Measurements from ENCODE around the gene GPR108. TPM values are rescaled to one million over a fixed set of nuclear protein-coding genes. Genes with fewer than 3 reads are reported as not detected.
A peak's percentile ranks its signal among the peaks of the same experiment; 100 is the strongest.

GPR108 gene
- total RNA-seq, 2 experiments from 2014 or later = 34.5 to 36.6 TPM

DNA sequence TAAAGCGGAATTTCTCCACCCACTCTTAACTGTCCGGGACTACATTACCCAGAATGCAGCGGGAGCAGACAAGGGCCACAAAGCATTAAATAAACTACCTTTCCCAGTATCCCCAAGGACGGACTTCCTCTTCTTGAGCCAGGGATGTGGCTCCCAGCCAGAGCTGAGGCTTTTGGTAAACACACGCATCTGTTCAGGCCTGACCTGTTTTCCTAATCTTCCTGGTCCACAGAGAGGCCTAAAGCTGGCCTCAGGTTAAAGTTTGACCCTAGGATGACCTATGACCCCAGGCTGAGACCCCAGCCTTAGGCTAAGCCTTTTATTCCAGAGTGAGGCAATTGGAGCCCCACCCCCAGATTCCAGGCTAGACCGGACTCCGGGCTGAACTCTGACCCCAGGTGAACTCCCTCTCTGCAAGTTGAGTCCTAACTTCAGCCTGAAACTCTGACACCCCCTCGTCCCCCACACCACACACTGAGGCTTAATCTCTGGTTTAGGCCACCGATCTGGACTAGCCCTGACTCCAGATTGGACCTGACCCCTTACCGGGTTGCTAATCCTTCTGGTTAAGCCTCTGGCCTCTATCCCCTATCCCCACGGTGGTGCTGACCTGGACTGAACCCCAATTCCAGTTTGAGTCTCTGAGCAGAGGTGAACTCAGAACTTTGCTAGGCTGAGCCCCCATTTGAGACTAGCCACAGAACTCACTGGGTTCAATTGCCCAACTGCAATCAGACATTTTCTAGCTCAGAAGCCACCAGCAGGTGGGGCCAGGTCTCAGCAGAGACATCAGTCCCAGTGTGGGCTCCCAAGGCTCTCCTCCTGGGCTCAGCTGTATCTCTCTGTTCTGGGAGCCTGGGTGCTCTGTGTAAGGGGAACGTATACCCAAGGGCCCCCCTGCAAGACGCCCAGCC is 750 bp upstream of the GPR108 start:
- Mint-ChIP-seq H3K4me3 (peak overlapping the region; percentile 97), H3K27ac (peak overlapping the region; percentile 85), H3K9me3 (no peaks in the 10 kb centered on the region), H3K4me1 (ENCODE audit: low read depth) (peaks cover 44% of the 10 kb centered on the region), H3K27me3 (no peaks in the 10 kb centered on the region), H3K36me3 (ENCODE audit: low read depth) (peaks cover 19% of the 10 kb centered on the region)
- Histone ChIP-seq H3K27me3 (ENCODE audit: control insufficient read depth in 1 of 2, insufficient read depth in 2 of 2, low read length in 2 of 2) (no peaks in the 10 kb centered on the region), H3K4me3 (ENCODE audit: low read length) (peak overlapping the region; percentile 57), H3K9me3 (ENCODE audit: control insufficient read depth in 1 of 2, insufficient read depth in 1 of 2, low read length in 2 of 2) (no peaks in the 10 kb centered on the region), H3K4me1 (ENCODE audit: insufficient read depth, low read length) (peaks cover 56% of the 10 kb centered on the region), H3K27ac (ENCODE audit: low read depth in 1 of 2, low read length in 2 of 2) (peak overlapping the region; percentile 29 to 72), H3K36me3 (ENCODE audit: insufficient read depth, low read length) (peaks cover 12% of the 10 kb centered on the region)
- peak; percentile 52 to 90 (median 70) for DNase-seq
- peak; percentile 10 for ATAC-seq (ENCODE audit: poor library complexity)
- intact Hi-C loops (cut with DNase I, micrococcal nuclease) = loop anchor here (1.0 to 5.0 kb wide), 11 partner anchors 15 to 794 kb away; partner anchors contain the start of genes ALKBH7 (in 1 of the 2), CRB3 (in 1 of the 2) and SH2D3A (in 1 of the 2)
- ChIA-PET CTCF (interaction anchor here (1.0 to 3.6 kb wide), 15 partner anchors 15 to 221 kb away, joined by 3 to 45 read pairs (median 4); partner anchors contain the start of genes SH2D3A and VAV1), POLR2A (interaction anchor here (0.6 to 4.4 kb wide), 28 partner anchors 9 to 891 kb away, joined by 3 to 44 read pairs (median 4); partner anchors contain the start of genes KHSRP, PET100, SH2D3A and TNFSF14)
- TF ChIP-seq, protein P1, sequence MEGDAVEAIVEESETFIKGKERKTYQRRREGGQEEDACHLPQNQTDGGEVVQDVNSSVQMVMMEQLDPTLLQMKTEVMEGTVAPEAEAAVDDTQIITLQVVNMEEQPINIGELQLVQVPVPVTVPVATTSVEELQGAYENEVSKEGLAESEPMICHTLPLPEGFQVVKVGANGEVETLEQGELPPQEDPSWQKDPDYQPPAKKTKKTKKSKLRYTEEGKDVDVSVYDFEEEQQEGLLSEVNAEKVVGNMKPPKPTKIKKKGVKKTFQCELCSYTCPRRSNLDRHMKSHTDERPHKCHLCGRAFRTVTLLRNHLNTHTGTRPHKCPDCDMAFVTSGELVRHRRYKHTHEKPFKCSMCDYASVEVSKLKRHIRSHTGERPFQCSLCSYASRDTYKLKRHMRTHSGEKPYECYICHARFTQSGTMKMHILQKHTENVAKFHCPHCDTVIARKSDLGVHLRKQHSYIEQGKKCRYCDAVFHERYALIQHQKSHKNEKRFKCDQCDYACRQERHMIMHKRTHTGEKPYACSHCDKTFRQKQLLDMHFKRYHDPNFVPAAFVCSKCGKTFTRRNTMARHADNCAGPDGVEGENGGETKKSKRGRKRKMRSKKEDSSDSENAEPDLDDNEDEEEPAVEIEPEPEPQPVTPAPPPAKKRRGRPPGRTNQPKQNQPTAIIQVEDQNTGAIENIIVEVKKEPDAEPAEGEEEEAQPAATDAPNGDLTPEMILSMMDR (IDR thresholded peaks at IDR 0.05) = peak; percentile 80

DNA sequence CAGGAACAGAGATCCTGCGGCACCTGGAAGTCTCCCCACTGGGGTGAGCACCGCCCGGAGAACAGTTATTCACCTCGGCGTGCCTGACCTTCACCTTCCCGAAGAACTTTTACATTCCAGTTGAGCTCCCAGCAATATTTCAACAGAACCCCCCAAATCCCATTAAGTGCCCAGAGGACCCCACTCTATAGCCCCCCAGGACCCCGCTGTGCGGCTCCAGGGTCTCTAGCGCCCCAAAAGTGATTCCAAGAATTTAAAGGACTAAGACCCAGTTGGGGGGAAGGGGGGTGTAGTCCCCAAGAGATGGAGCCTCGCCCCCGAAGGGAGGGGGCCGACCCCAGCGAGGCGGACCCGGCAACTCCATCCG is 480 bp downstream of the GPR108 start:
- ChIA-PET POLR2A (interaction anchor here (0.6 to 4.4 kb wide), 16 partner anchors 8 to 613 kb away, joined by 3 to 44 read pairs (median 6); partner anchors contain the start of genes KHSRP, SH2D3A, VAV1 and ZNF557), CTCF (interaction anchor here (0.6 to 3.6 kb wide), 10 partner anchors 31 to 220 kb away, joined by 3 to 45 read pairs (median 6); partner anchors contain the start of genes SH2D3A, TNFSF14 and VAV1)
- intact Hi-C loops (cut with DNase I, micrococcal nuclease) = loop anchor here (1.0 to 5.0 kb wide), 8 partner anchors 16 to 795 kb away; partner anchors contain the start of genes ALKBH7 (in 1 of the 2), CRB3 (in 1 of the 2) and SH2D3A (in 1 of the 2)
- Mint-ChIP-seq H3K36me3 (ENCODE audit: low read depth) (peaks cover 22% of the 10 kb centered on the region), H3K27ac (peak overlapping the region; percentile 85), H3K27me3 (no peaks in the 10 kb centered on the region), H3K4me3 (peak overlapping the region; percentile 95), H3K4me1 (ENCODE audit: low read depth) (peaks cover 44% of the 10 kb centered on the region), H3K9me3 (no peaks in the 10 kb centered on the region)
- peaks cover 24% of the 10 kb centered on the region for H3K36me3 ChIP-seq (ENCODE audit: insufficient read depth, low read length)
- peak overlapping the region; percentile 77 for H3K4me3 ChIP-seq (ENCODE audit: low read length)
- no peaks in the 10 kb centered on the region for H3K27me3 ChIP-seq (ENCODE audit: control insufficient read depth in 1 of 2, insufficient read depth in 2 of 2, low read length in 2 of 2)
- ATAC-seq (ENCODE audit: poor library complexity) = no peak
- TF ChIP-seq, protein P1 (IDR thresholded peaks at IDR 0.05) = no peak
- H3K9me3 ChIP-seq (ENCODE audit: control insufficient read depth in 1 of 2, insufficient read depth in 1 of 2, low read length in 2 of 2) = no peaks in the 10 kb centered on the region
- peak overlapping the region; percentile 74 to 92 for H3K27ac ChIP-seq (ENCODE audit: low read depth in 1 of 2, low read length in 2 of 2)
- no peak for DNase-seq
- H3K4me1 ChIP-seq (ENCODE audit: insufficient read depth, low read length) = peaks cover 56% of the 10 kb centered on the region

All from CD4-positive, alpha-beta T cell (primary cell).